ENCODE data around the gene SYNDIG1L.

The SYNDIG1L gene

GRCh38 chr14:74362361-74362915, 63.6 kb downstream of the SYNDIG1L start:
- peak; percentile 27 to 41 (median 37) for DNase-seq (ENCODE audit: low read depth in 3 of 3)

GRCh38 chr14:74360163-74360562, 65.8 kb downstream of the SYNDIG1L start:
- DNase-seq (ENCODE audit: low read depth in 3 of 3), result no peak

DNA sequence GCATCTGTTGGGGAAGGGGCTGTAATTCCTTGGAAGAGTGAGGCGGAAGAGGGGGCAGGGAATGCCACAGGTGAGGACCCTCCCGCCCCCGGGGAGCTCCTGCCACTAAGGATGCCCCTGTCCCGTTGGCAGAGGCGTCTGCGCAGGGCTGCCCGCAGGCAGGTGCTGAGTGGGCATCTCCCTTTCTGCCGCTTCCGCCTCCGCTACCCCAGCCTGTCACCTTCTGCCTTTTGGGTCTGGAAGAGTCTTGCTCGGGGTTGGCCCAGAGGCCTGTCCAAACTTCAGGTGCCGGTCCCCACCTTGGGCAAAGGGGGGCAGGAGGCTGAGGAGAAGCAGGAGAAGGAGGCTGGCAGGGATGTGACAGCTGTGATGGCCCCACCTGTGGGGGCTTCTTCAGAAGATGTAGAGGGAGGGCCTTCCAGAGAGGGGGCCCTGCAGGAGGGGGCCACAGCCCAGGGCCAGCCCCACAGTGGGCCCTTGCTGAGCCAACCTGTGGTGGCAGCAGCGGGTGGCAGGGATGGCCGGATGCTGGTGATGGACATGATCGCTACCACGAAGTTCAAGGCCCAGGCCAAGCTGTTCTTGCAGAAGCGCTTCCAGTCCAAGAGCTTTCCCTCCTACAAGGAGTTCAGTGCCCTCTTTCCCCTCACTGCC, 67.7 kb downstream of the SYNDIG1L start:
- DNase-seq (ENCODE audit: low read depth in 3 of 3), result no peak

- DNase-seq (ENCODE audit: low read depth in 3 of 3), result no peak
Measured at GRCh38 chr14:74357585-74357984, 68.4 kb downstream of the SYNDIG1L start.

DNA sequence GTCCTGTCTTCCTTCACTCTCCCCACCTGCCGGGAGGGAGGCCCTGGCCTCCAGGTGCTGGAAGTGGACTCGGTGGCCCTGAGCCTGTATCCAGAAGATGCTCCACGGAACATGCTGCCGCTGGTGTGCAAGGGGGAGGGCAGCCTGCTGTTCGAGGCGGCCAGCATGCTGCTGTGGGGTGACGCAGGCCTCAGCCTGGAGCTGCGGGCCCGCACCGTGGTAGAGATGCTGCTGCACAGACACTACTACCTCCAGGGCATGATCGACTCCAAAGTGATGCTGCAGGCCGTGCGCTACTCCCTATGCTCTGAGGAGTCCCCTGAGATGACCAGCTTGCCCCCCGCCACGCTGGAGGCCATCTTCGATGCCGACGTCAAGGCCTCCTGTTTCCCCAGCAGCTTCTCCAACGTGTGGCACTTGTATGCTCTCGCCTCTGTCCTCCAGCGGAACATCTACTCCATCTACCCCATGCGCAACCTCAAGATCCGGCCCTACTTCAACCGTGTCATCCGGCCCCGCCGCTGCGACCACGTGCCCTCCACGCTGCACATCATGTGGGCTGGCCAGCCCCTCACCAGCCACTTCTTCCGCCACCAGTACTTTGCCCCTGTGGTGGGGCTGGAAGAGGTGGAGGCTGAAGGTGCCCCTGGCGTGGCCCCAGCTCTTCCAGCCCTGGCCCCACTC, 69.0 kb downstream of the SYNDIG1L start:
- no peak for DNase-seq (ENCODE audit: low read depth in 3 of 3)

Data from stimulated activated CD4-positive, alpha-beta T cell treated with anti-CD3 and anti-CD28 coated beads, TNF-alpha, amount 100 ng/mL, for 4 hours (primary cell).